ENCODE results near the gene MYO9B.

The MYO9B gene

DNA sequence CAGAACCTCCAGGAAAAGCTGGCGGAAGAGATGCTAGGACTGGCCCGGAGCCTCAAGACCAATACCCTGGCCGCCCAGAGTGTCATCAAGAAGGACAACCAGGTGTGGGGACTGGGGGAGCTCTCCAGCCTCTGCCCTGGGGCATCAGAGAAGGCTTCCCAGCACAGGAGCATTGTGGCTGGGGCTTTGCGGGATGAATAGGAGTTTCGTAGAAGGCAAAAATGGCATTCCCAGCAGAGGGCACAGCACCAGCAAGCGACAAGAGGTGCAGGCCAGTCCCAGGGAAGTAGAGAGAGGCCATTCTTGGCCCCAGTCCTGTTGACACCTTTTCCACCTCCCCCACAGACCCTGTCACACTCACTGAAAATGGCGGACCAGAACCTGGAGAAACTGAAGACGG, 143.7 kb downstream of the MYO9B start:
- Histone ChIP-seq H3K27me3 (replicated peaks; ENCODE audit: control insufficient read depth, insufficient read depth, low read length) (no peaks in the 10 kb centered on the region), H3K4me3 (replicated peaks; ENCODE audit: low read depth, low read length) (no peak overlapping the region), H3K36me3 (ENCODE audit: control insufficient read depth, insufficient read depth, low read length) (peaks cover 9% of the 10 kb centered on the region)
- TF ChIP-seq, protein P1, sequence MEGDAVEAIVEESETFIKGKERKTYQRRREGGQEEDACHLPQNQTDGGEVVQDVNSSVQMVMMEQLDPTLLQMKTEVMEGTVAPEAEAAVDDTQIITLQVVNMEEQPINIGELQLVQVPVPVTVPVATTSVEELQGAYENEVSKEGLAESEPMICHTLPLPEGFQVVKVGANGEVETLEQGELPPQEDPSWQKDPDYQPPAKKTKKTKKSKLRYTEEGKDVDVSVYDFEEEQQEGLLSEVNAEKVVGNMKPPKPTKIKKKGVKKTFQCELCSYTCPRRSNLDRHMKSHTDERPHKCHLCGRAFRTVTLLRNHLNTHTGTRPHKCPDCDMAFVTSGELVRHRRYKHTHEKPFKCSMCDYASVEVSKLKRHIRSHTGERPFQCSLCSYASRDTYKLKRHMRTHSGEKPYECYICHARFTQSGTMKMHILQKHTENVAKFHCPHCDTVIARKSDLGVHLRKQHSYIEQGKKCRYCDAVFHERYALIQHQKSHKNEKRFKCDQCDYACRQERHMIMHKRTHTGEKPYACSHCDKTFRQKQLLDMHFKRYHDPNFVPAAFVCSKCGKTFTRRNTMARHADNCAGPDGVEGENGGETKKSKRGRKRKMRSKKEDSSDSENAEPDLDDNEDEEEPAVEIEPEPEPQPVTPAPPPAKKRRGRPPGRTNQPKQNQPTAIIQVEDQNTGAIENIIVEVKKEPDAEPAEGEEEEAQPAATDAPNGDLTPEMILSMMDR (IDR thresholded peaks at IDR 0.05; ENCODE audit: insufficient read depth, low read length, poor library complexity, severe bottlenecking), result no peak
- no peak for DNase-seq (ENCODE audit: extremely low read depth, insufficient read length)

DNA sequence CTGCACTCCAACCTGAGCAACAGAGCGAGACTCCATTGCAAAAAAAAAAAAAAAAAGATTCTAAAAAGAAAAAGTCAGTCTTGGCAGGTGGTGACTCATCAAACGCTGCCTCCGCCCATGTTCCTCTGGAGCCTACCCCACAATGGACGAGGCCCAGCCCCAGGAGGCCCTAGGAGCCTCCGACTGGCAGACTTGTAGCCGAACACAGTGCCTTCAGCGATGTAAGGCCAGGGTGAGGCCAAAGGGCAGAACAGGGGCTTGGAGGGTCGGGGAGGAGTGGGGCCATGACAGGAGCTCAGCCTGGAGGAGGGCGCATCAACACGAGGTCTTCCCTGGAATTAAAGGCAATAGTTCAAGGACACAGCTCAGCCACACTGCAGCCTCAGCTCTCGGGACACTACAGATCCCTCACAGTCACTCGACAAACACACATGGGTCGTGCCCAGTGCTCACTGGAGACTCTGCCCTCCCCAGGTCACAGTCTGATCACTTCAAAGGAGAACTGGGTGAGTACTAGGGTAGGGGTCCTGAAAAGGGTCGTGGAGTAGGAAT, 144.7 kb downstream of the MYO9B start:
- Histone ChIP-seq H3K36me3 (ENCODE audit: control insufficient read depth, insufficient read depth, low read length) (peaks cover 9% of the 10 kb centered on the region), H3K27me3 (replicated peaks; ENCODE audit: control insufficient read depth, insufficient read depth, low read length) (no peaks in the 10 kb centered on the region), H3K4me3 (replicated peaks; ENCODE audit: low read depth, low read length) (no peak overlapping the region)
- TF ChIP-seq, protein P1 (IDR thresholded peaks at IDR 0.05; ENCODE audit: insufficient read depth, low read length, poor library complexity, severe bottlenecking), result no peak
- no peak for DNase-seq (ENCODE audit: extremely low read depth, insufficient read length)

DNA sequence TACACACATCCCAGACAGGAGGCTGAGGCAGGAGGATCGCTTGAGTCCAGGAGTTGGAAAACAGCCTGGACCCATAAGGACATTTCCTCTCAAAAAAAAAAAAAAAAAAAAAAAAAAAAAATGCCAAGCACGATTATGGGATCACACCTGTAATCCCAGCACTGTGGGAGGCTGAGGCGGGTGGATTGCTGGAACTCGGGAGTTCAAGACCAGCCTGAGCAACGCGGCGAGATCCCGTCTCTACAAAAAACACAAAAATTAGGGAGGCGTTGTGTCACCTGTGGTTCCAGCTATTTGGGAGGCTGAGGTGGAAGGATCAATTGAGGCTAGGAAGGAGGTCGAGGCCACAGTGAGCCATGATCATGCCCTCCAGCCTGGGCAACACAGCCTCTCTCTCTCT, 149.5 kb downstream of the MYO9B start:
- TF ChIP-seq, protein P1 (IDR thresholded peaks at IDR 0.05; ENCODE audit: insufficient read depth, low read length, poor library complexity, severe bottlenecking), result no peak
- peaks cover 1% of the 10 kb centered on the region for H3K36me3 ChIP-seq (ENCODE audit: control insufficient read depth, insufficient read depth, low read length)
- H3K27me3 ChIP-seq (replicated peaks; ENCODE audit: control insufficient read depth, insufficient read depth, low read length), result no peaks in the 10 kb centered on the region
- H3K4me3 ChIP-seq (replicated peaks; ENCODE audit: low read depth, low read length), result no peak overlapping the region
- no peak for DNase-seq (ENCODE audit: extremely low read depth, insufficient read length)

DNA sequence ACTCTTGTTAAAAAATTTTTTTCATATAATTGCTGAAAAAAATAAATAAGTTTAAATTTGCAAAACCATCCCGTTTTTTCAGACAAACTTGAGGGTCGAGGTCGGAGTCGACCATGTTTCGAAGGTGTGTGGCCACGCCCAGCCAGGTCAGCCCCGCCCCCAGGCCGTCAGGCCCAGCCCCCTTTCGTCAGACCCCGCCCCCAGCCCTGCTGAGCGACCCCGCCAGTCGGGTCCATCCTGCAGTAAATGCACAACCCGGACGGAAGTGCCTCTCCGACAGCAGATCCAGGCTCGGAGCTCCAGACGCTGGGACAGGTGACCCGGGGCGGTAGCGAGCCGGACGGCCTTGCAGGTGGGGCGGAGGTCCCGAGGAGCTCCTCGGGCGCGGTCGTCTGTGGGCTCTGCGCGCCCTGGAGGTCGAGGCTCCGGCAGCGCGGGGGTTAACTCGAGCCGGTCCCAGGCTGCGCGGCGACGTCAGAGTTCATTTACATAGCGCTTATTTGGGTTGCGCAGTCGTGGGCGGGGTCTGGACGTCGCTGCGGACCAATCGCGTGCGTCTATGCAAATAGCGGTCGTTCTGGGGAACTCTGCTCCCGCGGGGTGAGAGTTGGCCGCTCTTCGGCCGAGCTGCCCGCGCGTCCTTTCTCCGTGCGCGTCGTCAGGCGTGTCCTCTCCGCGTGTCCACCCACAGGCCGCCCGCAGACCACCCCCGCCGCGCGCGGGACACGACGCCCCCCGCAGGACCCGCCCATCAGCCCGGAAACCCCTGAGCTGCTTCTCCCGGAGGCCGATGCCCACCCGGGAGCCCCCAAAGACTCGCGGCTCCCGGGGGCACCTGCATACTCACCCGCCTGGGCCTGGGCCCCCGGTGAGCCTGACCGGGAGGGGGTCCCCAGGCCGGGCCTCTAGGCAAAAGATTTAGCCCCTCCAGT, 150.7 kb downstream of the MYO9B start, which contains the start of gene OCEL1:
Gene OCEL1 (plus strand): TSS at position 225 of the 932 bp plus-strand sequence. CDS start 22 bp downstream, at position 247.
- Histone ChIP-seq H3K27me3 (replicated peaks; ENCODE audit: control insufficient read depth, insufficient read depth, low read length) (no peaks in the 10 kb centered on the region), H3K4me3 (replicated peaks; ENCODE audit: low read depth, low read length) (peak within 1 kb of the TSS; percentile 80), H3K36me3 (ENCODE audit: control insufficient read depth, insufficient read depth, low read length) (peaks cover 1% of the 10 kb centered on the region)
- TF ChIP-seq, protein P1 (IDR thresholded peaks at IDR 0.05; ENCODE audit: insufficient read depth, low read length, poor library complexity, severe bottlenecking), result peak; percentile 6
- DNase-seq (ENCODE audit: extremely low read depth, insufficient read length), result peak; percentile 98

DNA sequence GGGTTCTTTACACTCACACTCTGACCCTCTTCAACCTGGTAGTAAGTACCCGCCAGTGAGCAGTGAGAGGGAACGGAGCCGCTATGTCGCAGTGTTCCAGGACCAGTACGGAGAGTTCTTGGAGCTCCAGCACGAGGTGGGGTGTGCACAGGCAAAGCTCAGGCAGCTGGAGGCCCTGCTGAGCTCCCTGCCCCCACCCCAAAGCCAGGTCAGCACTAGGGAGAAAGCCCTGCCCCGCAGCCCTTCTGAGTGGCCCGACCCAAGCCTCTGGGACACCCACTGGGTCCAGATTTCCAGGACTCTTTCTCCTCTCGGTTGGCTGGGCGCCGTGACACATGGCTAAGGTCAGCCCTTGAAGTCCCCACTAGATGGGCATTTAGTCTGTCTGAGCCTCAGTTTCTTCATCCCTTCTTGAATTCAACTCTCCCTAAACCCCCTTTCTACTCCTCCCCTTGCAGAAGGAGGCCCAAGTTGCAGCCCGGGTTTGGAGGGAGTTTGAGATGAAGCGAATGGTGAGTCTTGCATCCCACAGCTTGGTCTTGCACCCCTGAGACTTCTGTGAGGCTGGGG, 152.3 kb downstream of the MYO9B start:
- no peak overlapping the region for H3K4me3 ChIP-seq (replicated peaks; ENCODE audit: low read depth, low read length)
- H3K27me3 ChIP-seq (replicated peaks; ENCODE audit: control insufficient read depth, insufficient read depth, low read length), result no peaks in the 10 kb centered on the region
- DNase-seq (ENCODE audit: extremely low read depth, insufficient read length), result no peak
- TF ChIP-seq, protein P1 (IDR thresholded peaks at IDR 0.05; ENCODE audit: insufficient read depth, low read length, poor library complexity, severe bottlenecking), result no peak
- H3K36me3 ChIP-seq (ENCODE audit: control insufficient read depth, insufficient read depth, low read length), result peaks cover 1% of the 10 kb centered on the region
